ENCODE measurements around the gene FRMPD1.

DNA sequence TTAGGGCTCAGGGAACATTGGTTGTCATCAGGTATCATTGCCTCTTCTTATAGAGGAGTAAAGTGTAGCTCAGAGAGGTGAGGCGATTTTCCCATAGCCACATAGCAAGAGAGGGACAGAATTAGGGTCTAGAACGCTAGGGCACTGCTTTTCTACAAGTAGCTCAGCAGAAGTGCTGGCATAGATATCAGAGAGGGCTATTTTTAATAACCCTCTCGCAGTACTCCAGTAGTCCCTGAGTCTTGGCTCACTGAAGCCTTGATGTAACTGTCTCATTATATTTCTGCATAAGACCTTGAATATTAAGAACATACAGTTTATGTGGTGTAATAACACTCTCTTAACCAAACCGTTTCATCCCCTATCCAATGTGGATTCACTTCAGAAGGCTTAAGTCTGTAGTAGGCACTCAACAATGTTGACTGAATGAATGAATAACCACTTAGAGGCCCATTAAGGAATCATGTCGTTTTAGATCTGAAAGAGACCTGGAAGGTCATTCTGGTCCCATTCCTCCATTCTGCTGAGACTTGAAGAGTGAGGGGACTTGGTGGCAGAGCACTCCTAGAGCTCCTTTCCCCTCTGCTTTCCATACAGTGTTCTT, 4.7 kb upstream of the FRMPD1 start:
- TF ChIP-seq CREB1 (IDR thresholded peaks at IDR 0.05; ENCODE audit: low read depth) (no peak), RAD21 (IDR thresholded peaks at IDR 0.05; ENCODE audit: low read depth) (no peak), TAF1 (IDR thresholded peaks at IDR 0.05; ENCODE audit: low read depth) (no peak), ZBTB7A (IDR thresholded peaks at IDR 0.05; ENCODE audit: low read depth) (no peak), NFIC (IDR thresholded peaks at IDR 0.05) (no peak), EP300 (IDR thresholded peaks at IDR 0.05; ENCODE audit: borderline replicate concordance) (no peak), TEAD4 (IDR thresholded peaks at IDR 0.05) (no peak), YY1 (IDR thresholded peaks at IDR 0.05; ENCODE audit: low read depth) (no peak), CEBPB (IDR thresholded peaks at IDR 0.05) (no peak)
- TF ChIP-seq, protein P1, sequence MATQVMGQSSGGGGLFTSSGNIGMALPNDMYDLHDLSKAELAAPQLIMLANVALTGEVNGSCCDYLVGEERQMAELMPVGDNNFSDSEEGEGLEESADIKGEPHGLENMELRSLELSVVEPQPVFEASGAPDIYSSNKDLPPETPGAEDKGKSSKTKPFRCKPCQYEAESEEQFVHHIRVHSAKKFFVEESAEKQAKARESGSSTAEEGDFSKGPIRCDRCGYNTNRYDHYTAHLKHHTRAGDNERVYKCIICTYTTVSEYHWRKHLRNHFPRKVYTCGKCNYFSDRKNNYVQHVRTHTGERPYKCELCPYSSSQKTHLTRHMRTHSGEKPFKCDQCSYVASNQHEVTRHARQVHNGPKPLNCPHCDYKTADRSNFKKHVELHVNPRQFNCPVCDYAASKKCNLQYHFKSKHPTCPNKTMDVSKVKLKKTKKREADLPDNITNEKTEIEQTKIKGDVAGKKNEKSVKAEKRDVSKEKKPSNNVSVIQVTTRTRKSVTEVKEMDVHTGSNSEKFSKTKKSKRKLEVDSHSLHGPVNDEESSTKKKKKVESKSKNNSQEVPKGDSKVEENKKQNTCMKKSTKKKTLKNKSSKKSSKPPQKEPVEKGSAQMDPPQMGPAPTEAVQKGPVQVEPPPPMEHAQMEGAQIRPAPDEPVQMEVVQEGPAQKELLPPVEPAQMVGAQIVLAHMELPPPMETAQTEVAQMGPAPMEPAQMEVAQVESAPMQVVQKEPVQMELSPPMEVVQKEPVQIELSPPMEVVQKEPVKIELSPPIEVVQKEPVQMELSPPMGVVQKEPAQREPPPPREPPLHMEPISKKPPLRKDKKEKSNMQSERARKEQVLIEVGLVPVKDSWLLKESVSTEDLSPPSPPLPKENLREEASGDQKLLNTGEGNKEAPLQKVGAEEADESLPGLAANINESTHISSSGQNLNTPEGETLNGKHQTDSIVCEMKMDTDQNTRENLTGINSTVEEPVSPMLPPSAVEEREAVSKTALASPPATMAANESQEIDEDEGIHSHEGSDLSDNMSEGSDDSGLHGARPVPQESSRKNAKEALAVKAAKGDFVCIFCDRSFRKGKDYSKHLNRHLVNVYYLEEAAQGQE (IDR thresholded peaks at IDR 0.05; ENCODE audit: low read depth) = no peak
- TF ChIP-seq, protein P2, sequence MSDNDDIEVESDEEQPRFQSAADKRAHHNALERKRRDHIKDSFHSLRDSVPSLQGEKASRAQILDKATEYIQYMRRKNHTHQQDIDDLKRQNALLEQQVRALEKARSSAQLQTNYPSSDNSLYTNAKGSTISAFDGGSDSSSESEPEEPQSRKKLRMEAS (IDR thresholded peaks at IDR 0.05) = no peak
